ENCODE results near the gene ANAPC4. TPM values are rescaled to one million over a fixed set of nuclear protein-coding genes. Genes with fewer than 3 reads are reported as not detected.

The ANAPC4 gene
- total RNA-seq, 1 donor from 2014 or later, result 17.7 TPM

DNA sequence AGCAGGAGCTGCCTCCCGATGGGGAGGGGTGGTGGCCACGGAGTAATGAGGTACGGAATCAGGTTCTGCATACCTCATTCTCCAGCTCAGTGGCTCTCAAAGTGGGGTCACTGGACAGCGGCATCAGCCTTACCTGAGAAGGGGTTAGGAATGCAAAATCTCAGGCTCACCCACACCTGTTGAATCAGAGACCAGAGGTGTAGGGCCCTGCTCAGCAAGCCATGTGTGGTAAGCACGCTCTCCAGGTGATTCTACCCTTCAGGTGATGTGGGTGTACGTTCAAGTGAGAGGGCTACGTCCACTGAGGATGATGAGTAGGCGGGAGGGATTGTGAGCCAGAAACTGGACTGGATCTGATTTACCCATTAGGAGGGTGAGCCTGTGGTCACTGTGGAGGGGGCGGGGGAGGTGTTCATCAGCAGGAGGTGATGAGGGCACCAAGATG, 65.8 kb downstream of the ANAPC4 start:
- H3K27me3 Mint-ChIP-seq (ENCODE audit: low read depth), result no peaks in the 10 kb centered on the region
- DNase-seq (ENCODE audit: low spot score), result no peak
- H3K27ac Mint-ChIP-seq (ENCODE audit: unreplicated experiment), result no peak overlapping the region
- H3K4me1 Mint-ChIP-seq (ENCODE audit: low read depth), result peaks cover 13% of the 10 kb centered on the region
- no peaks in the 10 kb centered on the region for H3K36me3 Mint-ChIP-seq (ENCODE audit: low read depth)
- H3K4me3 Mint-ChIP-seq (ENCODE audit: unreplicated experiment), result no peak overlapping the region
- TF ChIP-seq, protein P1, sequence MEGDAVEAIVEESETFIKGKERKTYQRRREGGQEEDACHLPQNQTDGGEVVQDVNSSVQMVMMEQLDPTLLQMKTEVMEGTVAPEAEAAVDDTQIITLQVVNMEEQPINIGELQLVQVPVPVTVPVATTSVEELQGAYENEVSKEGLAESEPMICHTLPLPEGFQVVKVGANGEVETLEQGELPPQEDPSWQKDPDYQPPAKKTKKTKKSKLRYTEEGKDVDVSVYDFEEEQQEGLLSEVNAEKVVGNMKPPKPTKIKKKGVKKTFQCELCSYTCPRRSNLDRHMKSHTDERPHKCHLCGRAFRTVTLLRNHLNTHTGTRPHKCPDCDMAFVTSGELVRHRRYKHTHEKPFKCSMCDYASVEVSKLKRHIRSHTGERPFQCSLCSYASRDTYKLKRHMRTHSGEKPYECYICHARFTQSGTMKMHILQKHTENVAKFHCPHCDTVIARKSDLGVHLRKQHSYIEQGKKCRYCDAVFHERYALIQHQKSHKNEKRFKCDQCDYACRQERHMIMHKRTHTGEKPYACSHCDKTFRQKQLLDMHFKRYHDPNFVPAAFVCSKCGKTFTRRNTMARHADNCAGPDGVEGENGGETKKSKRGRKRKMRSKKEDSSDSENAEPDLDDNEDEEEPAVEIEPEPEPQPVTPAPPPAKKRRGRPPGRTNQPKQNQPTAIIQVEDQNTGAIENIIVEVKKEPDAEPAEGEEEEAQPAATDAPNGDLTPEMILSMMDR (IDR thresholded peaks at IDR 0.05), result no peak
- H3K9me3 Mint-ChIP-seq (ENCODE audit: low read depth), result no peaks in the 10 kb centered on the region

DNA sequence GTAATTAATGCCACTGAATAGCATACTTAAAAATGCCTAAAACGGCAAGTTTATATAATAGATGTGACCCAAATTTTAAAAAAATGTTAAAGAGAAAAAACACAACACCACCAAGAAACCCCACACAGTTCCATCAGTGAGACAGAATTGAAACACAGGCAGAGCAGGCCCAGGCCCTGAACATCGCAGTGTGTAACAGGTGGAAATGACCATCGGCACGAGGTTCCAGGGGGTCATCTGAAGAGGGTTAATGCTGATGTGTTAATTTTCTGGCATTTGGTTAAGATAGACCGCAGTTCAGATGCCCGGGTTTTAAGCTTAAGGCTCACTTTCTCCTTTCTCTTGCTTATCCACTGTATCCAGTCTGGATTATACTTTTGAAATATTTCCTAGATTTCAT, 66.8 kb downstream of the ANAPC4 start:
- no peaks in the 10 kb centered on the region for H3K9me3 Mint-ChIP-seq (ENCODE audit: low read depth)
- H3K27me3 Mint-ChIP-seq (ENCODE audit: low read depth), result no peaks in the 10 kb centered on the region
- no peak overlapping the region for H3K4me3 Mint-ChIP-seq (ENCODE audit: unreplicated experiment)
- H3K27ac Mint-ChIP-seq (ENCODE audit: unreplicated experiment), result no peak overlapping the region
- no peak for DNase-seq (ENCODE audit: low spot score)
- TF ChIP-seq, protein P1 (IDR thresholded peaks at IDR 0.05), result no peak
- peaks cover 20% of the 10 kb centered on the region for H3K4me1 Mint-ChIP-seq (ENCODE audit: low read depth)
- no peaks in the 10 kb centered on the region for H3K36me3 Mint-ChIP-seq (ENCODE audit: low read depth)

DNA sequence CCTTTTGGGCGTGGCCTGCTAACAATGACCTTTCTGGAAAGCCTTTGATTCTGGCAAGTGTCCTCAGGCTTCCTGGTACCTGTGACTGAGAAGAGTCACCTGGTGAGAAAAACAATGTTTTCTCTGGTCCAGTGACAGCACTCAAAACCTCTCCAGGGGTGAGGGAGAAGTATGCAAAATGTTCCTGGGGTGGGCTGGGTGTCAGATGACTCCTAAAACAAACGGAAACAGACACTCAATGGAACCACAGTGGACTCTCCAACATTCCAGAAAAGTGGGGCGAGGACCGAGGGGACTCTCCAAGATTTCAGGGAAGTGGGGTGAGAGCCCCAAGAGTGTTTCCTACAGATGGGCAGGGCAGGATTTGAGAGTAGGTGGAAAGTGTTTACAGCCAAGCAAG, 69.5 kb downstream of the ANAPC4 start:
- no peaks in the 10 kb centered on the region for H3K27me3 Mint-ChIP-seq (ENCODE audit: low read depth)
- no peak overlapping the region for H3K27ac Mint-ChIP-seq (ENCODE audit: unreplicated experiment)
- H3K36me3 Mint-ChIP-seq (ENCODE audit: low read depth), result no peaks in the 10 kb centered on the region
- H3K4me3 Mint-ChIP-seq (ENCODE audit: unreplicated experiment), result no peak overlapping the region
- DNase-seq (ENCODE audit: low spot score), result no peak
- TF ChIP-seq, protein P1 (IDR thresholded peaks at IDR 0.05), result no peak
- H3K4me1 Mint-ChIP-seq (ENCODE audit: low read depth), result peaks cover 33% of the 10 kb centered on the region
- no peaks in the 10 kb centered on the region for H3K9me3 Mint-ChIP-seq (ENCODE audit: low read depth)

DNA sequence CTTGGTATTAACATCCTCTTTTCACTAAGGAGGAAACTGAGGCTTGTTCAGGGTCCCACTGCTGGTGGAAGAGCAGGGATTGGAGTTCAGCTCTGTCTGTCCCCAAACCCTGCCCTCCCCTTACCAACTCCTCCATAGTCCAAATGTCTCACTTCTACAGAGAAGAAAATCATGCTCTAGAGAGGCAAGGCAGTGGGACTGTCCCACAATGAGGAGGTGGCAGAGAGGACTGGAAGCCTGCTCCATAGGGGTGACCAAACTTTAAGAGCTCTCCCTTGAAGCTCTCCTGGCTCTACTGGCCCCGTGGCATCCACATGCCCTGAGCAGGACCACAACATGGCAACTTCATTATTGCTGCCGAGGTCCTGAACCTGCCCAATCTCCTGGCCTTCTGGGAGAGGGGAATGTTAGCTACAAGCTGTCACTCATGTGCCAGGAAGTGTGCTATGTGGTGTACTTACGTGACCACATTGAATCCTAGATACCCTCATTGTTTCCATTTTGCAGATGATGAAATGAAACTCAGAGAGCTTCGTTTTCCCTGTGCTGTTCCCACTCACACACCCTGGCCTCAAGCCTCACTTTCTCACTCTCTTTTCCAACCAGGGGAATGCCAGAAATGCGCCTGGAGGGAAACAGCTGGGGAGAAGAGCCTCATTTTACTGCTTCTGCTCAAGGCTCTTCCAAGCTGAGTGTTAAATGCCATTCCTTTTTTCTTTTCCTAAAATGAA, 71.5 kb downstream of the ANAPC4 start:
- TF ChIP-seq, protein P1 (IDR thresholded peaks at IDR 0.05), result no peak
- DNase-seq (ENCODE audit: low spot score), result no peak
- Mint-ChIP-seq H3K4me3 (ENCODE audit: unreplicated experiment) (no peak overlapping the region), H3K36me3 (ENCODE audit: low read depth) (no peaks in the 10 kb centered on the region), H3K4me1 (ENCODE audit: low read depth) (peaks cover 33% of the 10 kb centered on the region), H3K27me3 (ENCODE audit: low read depth) (no peaks in the 10 kb centered on the region), H3K27ac (ENCODE audit: unreplicated experiment) (peak overlapping the region; percentile 45), H3K9me3 (ENCODE audit: low read depth) (no peaks in the 10 kb centered on the region)

DNA sequence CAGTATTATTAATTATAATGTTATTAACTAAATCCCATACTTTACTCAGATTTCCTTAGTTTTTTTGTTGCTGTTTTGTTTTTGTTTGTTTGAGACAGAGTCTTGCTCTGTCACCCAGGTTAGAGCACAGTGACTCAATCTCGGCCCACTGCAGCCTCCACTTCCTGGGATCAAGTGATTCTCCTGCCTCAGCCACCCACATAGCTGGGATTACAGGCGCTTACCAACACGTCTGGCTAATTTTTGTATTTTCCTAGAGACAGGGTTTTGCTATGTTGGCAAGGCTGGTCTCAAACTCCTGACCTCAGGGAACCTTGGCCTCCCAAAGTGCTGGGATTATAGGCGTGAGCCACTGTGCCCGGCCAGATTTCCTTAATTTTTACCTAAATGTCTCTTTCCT, 72.2 kb downstream of the ANAPC4 start:
- Mint-ChIP-seq H3K4me1 (ENCODE audit: low read depth) (peaks cover 33% of the 10 kb centered on the region), H3K36me3 (ENCODE audit: low read depth) (no peaks in the 10 kb centered on the region), H3K27ac (ENCODE audit: unreplicated experiment) (peak overlapping the region; percentile 73), H3K9me3 (ENCODE audit: low read depth) (no peaks in the 10 kb centered on the region), H3K4me3 (ENCODE audit: unreplicated experiment) (no peak overlapping the region), H3K27me3 (ENCODE audit: low read depth) (no peaks in the 10 kb centered on the region)
- TF ChIP-seq, protein P1 (IDR thresholded peaks at IDR 0.05), result no peak
- no peak for DNase-seq (ENCODE audit: low spot score)
